Subcutaneous adipose tissue (tissue), 4 donors: ENCODE results near the gene RAB30. TPM values are rescaled to one million over a fixed set of nuclear protein-coding genes. Genes with fewer than 3 reads are reported as not detected.

Source experiments
- total RNA-seq, 4 donors: library from RNA; depleted of rRNA; stranded (reverse); fragments of >200 nt; gene quantifications; one replicate each; pipeline ENCODE4 v1.1.0, GENCODE V29; 2016
- TF ChIP-seq, protein P1 (sequence below): fragments of 450-650 bp; IDR thresholded peaks from one replicate; pipeline ENCODE4 v1.5.1; 2016; ENCODE audit warnings: low read depth, mild to moderate bottlenecking, control low read depth, antibody characterized with exemption, moderate library complexity

The RAB30 gene
- total RNA-seq, 4 donors from 2014 or later, result 18.8 to 34.1 (median 27.5) TPM

DNA sequence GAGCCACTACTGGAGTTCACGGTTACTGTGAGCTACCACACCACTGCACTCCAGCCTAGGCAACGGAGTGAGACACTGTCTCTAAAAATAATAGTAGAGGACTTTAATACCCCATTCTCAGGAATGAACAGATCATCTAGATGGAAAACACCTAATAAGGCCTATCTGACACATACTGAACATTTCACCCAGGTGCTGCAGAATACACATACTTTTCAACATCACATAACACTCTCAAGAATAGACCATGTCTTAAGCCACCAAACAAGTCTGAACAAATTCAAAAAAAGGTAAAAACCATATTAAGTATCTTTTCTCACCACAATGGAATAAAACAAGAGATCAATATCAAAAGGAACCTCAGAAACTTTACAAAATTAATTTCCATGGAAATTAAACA is 132.2 kb downstream of the RAB30 start:
- TF ChIP-seq, protein P1, sequence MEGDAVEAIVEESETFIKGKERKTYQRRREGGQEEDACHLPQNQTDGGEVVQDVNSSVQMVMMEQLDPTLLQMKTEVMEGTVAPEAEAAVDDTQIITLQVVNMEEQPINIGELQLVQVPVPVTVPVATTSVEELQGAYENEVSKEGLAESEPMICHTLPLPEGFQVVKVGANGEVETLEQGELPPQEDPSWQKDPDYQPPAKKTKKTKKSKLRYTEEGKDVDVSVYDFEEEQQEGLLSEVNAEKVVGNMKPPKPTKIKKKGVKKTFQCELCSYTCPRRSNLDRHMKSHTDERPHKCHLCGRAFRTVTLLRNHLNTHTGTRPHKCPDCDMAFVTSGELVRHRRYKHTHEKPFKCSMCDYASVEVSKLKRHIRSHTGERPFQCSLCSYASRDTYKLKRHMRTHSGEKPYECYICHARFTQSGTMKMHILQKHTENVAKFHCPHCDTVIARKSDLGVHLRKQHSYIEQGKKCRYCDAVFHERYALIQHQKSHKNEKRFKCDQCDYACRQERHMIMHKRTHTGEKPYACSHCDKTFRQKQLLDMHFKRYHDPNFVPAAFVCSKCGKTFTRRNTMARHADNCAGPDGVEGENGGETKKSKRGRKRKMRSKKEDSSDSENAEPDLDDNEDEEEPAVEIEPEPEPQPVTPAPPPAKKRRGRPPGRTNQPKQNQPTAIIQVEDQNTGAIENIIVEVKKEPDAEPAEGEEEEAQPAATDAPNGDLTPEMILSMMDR, result no peak

DNA sequence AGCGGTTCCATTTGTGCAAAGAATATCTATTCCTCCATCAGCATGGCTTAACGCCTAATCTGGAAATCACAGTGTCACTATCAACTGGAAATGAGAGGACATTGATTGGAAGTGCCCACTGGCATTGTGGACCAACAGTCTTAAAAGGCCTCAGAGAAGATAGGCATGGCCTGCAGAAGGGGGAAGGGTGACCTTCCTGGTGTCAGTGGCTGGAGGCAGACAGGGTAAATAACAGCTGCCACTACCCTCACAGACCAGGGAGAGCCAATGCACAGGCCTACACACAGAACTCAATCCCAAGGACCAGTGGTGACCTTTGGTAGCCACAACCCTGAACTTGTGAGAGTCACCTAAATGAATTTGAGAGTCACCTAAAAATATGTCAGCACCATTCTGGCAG is 134.1 kb downstream of the RAB30 start:
- TF ChIP-seq, protein P1, result no peak

DNA sequence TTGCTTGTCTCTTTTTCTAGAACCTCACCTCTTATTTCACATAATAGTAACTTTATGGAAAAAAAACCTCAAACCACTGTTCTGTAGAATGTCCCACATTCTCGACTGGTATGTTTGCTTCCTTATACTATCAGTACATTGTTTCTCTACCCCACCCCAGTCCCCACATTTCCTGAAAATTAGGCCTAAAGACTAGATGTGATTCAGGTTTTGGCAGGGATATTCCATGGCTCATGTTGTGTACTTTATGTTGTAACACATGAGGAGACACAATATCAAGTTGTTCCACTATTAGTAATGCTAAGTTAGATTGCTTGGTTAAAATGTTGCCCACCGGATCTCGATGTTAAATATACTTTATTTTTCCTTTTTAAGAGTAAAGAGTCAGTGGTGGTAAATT is 135.4 kb downstream of the RAB30 start:
- TF ChIP-seq, protein P1, result no peak

DNA sequence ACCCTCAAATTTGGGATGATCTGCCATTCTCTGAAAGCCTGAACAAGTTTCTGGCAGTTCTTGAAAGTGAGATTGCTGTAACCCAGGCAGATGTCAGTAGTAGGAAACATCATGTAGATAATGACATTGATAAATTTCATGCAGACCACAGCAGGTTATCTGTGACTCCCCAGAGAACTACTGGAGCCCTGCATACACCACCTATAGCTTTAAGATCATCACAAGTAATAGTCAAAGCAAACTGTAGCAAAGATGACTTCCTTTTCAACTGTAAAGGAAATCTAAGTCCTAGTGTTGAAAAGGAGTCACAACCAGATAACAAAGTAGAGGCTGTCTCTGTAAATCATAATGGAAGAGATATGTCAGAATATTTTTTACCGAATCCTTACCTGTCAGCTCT is 139.1 kb downstream of the RAB30 start:
- TF ChIP-seq, protein P1, result no peak

DNA sequence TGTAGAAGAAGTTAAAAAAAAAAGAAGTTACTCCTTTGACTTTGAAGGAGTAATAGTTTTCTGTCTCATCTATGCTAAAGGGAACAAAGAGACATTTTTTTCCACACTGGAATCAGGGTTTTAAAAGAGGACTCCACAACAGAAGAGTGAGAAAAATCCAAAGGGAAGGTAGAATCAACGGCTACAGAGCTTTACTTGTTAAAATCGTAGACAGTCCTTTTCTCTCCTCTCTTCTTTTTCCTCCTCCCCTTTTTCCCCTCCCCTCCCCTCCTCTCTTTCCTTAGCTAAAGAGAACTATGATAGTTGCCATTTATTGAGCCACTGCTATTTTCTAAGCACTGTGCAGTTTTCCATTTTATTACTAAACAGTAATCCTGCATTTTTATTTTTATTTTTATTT is 141.0 kb downstream of the RAB30 start:
- TF ChIP-seq, protein P1, result no peak

DNA sequence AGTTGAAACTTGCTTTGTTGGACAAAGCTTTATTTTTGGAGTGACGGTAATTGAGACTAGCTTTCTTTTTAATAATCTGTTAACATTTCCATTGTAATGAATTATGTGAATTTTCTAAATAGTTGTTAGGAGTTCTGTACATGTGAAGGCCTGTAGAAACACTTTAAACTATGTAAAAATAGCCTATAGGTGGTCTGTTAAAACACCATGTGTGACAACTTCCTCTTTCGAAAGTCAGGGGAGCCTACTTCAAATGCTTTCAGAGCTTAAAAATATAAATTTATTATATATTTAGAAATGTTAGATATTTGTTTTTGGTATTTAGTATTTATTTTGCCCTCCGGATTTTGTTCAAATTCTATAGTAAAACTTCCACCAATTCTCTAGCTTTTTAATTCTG is 141.5 kb downstream of the RAB30 start:
- TF ChIP-seq, protein P1, result no peak

DNA sequence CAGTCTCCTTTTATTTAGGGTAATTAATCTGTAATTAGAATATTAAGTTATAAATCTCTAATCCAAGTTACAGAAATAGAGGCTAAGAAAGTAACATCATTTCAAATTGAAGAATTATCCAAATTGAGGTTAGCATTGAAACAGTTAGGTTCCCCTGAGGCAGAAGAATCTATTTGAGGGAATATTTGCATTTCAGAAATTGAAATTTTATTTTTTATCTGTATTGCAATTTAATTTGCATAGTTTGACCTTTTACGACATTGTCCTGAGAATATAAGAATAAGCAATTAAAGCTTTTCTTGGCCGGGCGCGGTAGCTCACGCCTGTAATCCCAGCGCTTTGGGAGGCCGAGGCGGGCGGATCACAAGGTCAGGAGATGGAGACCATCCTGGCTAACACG is 142.6 kb downstream of the RAB30 start:
- TF ChIP-seq, protein P1, result no peak
